Measurements from ENCODE around the gene KRAS. TPM values are rescaled to one million over a fixed set of nuclear protein-coding genes. Genes with fewer than 3 reads are reported as not detected.

KRAS gene
- total RNA-seq, 4 donors from 2014 or later, result 17.4 to 27.5 (median 19.2) TPM

DNA sequence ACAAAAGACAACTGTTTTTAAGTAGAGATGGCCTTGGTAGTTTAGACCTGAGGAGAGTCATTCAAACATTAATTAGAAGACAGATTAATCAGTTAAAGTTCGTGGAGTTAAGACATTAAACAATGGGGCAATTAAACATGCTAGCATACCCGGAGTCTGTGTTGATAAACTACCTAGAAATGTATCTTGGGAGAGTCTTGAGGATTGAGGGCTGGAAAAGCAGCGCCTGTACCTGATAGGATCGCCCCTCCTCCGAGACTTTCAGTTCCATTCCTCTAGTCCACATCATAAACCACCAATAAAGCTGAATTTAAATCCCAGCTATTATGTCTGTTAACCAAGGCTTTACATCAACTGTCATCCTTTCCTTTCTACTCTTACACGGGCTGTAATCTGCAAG is 1.0 kb upstream of the KRAS start:
- H3K4me3 ChIP-seq, result peak overlapping the region; percentile 73 to 99 (median 94)
- H3K27me3 ChIP-seq, result no peaks in the 10 kb centered on the region
- no peak for DNase-seq
- 53 to 61% methylated on average over 6 of the region's 6 CpGs for WGBS, 2 donors
- intact Hi-C loops (cut with DNase I), result no loop called here
- no peaks in the 10 kb centered on the region for H3K9me3 ChIP-seq
- H3K36me3 ChIP-seq, result no peaks in the 10 kb centered on the region
- peak overlapping the region; percentile 94 to 99 (median 96) for H3K27ac ChIP-seq
- TF ChIP-seq CTCF (IDR thresholded peaks at IDR 0.05), result no peak
- TF ChIP-seq POLR2A (IDR thresholded peaks at IDR 0.05), result no peak
- H3K4me1 ChIP-seq, result peaks cover 4 to 38% (median 6%) of the 10 kb centered on the region in 3 donors

DNA sequence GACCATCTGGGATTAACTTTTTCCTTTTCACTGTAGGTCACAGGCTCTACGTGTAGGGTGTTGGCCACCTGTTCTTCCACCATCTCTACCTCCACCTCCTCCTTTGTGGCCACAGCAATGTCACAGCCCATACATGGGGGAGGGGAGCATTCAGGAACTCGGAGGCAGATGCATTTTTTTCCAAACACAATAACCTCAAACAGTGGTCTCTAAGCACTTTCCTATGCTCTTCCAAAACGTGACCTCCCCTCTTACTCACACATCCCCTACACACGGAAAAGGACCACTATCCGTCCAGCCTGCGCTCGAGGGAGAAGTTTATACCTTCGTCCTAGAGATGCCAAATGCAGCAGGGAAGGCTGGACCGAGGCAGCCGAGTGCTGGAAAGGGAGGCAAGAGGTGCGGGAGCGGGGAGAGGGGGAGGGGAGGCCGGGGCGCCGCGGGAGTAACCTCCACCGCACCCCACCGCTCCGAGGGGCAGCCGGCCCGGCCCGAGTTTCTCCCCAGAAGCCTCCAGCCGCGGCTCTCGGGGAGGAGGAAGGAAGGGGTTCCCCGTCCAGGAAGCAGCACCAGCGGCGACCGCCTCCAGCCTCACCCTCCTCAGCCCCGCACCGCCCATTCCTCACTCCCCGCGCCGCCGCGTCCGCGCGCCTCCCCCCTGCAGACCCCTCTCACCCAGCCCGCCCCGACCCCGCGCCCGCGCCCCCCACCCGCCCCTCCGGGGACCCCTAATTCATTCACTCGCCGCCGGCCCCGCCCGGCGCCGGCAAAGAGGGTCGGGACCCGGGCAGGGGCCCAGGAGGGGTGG is 594 bp downstream of the KRAS start:
- no peak for DNase-seq
- intact Hi-C loops (cut with DNase I), result no loop called here
- WGBS, 2 donors, result 0% methylated on average over 2 to 18 of the region's 56 CpGs
- no peaks in the 10 kb centered on the region for H3K9me3 ChIP-seq
- H3K4me1 ChIP-seq, result peaks cover 4 to 32% (median 6%) of the 10 kb centered on the region in 3 donors
- H3K27ac ChIP-seq, result peak overlapping the region; percentile 94 to 99 (median 96)
- TF ChIP-seq POLR2A (IDR thresholded peaks at IDR 0.05) (no peak), CTCF (IDR thresholded peaks at IDR 0.05) (no peak)
- H3K4me3 ChIP-seq, result peak overlapping the region; percentile 73 to 99 (median 94)
- H3K36me3 ChIP-seq, result no peaks in the 10 kb centered on the region
- no peaks in the 10 kb centered on the region for H3K27me3 ChIP-seq

- H3K27me3 ChIP-seq, result no peaks in the 10 kb centered on the region
- H3K4me3 ChIP-seq, result no peak overlapping the region
- WGBS, 2 donors, result 90 to 100% methylated on average over 1 of the region's 1 CpG
- intact Hi-C loops (cut with DNase I), result no loop called here
- H3K9me3 ChIP-seq, result no peaks in the 10 kb centered on the region
- no peak for DNase-seq
- peaks cover 0 to 8% (median 5%) of the 10 kb centered on the region in 3 donors for H3K36me3 ChIP-seq
- no peak overlapping the region for H3K27ac ChIP-seq
- TF ChIP-seq POLR2A (IDR thresholded peaks at IDR 0.05), result no peak
- TF ChIP-seq CTCF (IDR thresholded peaks at IDR 0.05), result no peak
- H3K4me1 ChIP-seq, result peaks cover 4 to 32% (median 6%) of the 10 kb centered on the region in 3 donors
These were observed 2.0 kb downstream of the KRAS start for GRCh38 chr12:25248732-25249131.

GRCh38 chr12:25248137-25248536 is 2.6 kb downstream of the KRAS start:
- no peak for DNase-seq
- intact Hi-C loops (cut with DNase I), result no loop called here
- Histone ChIP-seq H3K9me3 (no peaks in the 10 kb centered on the region), H3K27ac (no peak overlapping the region), H3K36me3 (peaks cover 0 to 8% (median 8%) of the 10 kb centered on the region in 3 donors), H3K4me3 (no peak overlapping the region), H3K4me1 (peaks cover 4 to 32% (median 6%) of the 10 kb centered on the region in 3 donors), H3K27me3 (no peaks in the 10 kb centered on the region)
- 89 to 94% methylated on average over 5 to 12 of the region's 20 CpGs for WGBS, 2 donors
- no peak for TF ChIP-seq POLR2A (IDR thresholded peaks at IDR 0.05)
- TF ChIP-seq CTCF (IDR thresholded peaks at IDR 0.05), result no peak

DNA sequence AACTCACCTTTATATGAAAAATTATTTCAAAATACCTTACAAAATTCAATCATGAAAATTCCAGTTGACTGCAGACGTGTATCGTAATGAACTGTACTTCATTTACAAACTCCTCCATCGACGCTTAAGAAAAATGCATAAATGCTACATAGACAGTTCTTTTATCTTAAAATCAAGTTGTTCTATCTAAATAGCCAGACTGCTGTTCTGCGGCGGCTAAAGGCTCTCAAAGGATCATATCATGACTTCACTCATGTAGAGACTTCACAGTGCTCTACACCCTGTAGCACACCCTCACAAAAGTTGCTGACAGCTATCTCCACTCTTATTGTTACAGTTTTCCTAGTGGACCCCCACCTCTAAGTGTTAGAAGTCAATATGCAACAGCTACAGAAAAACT is 5.2 kb downstream of the KRAS start:
- Histone ChIP-seq H3K9me3 (no peaks in the 10 kb centered on the region), H3K36me3 (peaks cover 0 to 12% (median 8%) of the 10 kb centered on the region in 3 donors), H3K27ac (no peak overlapping the region), H3K4me3 (no peak overlapping the region), H3K4me1 (peaks cover 4 to 29% (median 6%) of the 10 kb centered on the region in 3 donors), H3K27me3 (no peaks in the 10 kb centered on the region)
- intact Hi-C loops (cut with DNase I), result no loop called here
- TF ChIP-seq POLR2A (IDR thresholded peaks at IDR 0.05) (no peak), CTCF (IDR thresholded peaks at IDR 0.05) (no peak)
- whole genome bisulfite sequencing, 2 donors, result 94 to 95% methylated on average over 6 of the region's 6 CpGs
- no peak for DNase-seq
